ENCODE data around the gene NUB1. TPM values are rescaled to one million over a fixed set of nuclear protein-coding genes. Genes with fewer than 3 reads are reported as not detected.
A peak's percentile ranks its signal among the peaks of the same experiment; 100 is the strongest.

NUB1 gene
- total RNA-seq, 1 donor = 50.7 TPM

DNA sequence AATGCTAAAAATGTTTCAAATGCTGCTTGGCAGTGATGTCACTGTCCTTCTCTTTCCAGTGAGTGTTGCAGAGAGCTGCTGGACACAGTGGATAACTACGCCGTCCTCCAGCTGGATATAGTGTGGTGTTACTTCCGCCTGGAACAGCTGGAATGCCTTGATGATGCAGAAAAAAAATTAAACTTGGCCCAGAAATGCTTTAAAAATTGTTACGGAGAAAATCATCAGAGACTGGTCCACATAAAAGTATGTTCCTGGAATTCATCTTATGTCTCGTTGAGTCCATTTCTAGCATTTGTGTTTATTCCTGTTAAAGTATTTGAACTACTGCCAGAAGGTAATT is 25.2 kb downstream of the NUB1 start:
- no peak overlapping the region for H3K4me3 ChIP-seq (ENCODE audit: insufficient read depth, low read length)
- peaks cover 7% of the 10 kb centered on the region for H3K4me1 ChIP-seq (ENCODE audit: insufficient read depth, low read length)
- no peak overlapping the region for H3K4me2 ChIP-seq (ENCODE audit: insufficient read depth, low read length)
- no peak overlapping the region for H2AFZ ChIP-seq (ENCODE audit: low read length)
- no peaks in the 10 kb centered on the region for H4K20me1 ChIP-seq (ENCODE audit: insufficient read depth, low read length)
- peak overlapping the region; percentile 38 for H3K27ac ChIP-seq (ENCODE audit: low read depth, low read length)
- no peaks in the 10 kb centered on the region for H3K9me3 ChIP-seq (ENCODE audit: low read depth, low read length)
- H3K79me2 ChIP-seq (ENCODE audit: insufficient read depth, low read length) = no peaks in the 10 kb centered on the region
- H3K27me3 ChIP-seq (ENCODE audit: insufficient read depth, low read length) = no peaks in the 10 kb centered on the region
- TF ChIP-seq, protein P1, sequence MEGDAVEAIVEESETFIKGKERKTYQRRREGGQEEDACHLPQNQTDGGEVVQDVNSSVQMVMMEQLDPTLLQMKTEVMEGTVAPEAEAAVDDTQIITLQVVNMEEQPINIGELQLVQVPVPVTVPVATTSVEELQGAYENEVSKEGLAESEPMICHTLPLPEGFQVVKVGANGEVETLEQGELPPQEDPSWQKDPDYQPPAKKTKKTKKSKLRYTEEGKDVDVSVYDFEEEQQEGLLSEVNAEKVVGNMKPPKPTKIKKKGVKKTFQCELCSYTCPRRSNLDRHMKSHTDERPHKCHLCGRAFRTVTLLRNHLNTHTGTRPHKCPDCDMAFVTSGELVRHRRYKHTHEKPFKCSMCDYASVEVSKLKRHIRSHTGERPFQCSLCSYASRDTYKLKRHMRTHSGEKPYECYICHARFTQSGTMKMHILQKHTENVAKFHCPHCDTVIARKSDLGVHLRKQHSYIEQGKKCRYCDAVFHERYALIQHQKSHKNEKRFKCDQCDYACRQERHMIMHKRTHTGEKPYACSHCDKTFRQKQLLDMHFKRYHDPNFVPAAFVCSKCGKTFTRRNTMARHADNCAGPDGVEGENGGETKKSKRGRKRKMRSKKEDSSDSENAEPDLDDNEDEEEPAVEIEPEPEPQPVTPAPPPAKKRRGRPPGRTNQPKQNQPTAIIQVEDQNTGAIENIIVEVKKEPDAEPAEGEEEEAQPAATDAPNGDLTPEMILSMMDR (IDR thresholded peaks at IDR 0.05; ENCODE audit: extremely low read depth, low read depth, low read length) = no peak
- H3K36me3 ChIP-seq (ENCODE audit: insufficient read depth, low read length) = peaks cover 17% of the 10 kb centered on the region
- DNase-seq (ENCODE audit: insufficient read length, low spot score, missing footprints) = peak; percentile 81

DNA sequence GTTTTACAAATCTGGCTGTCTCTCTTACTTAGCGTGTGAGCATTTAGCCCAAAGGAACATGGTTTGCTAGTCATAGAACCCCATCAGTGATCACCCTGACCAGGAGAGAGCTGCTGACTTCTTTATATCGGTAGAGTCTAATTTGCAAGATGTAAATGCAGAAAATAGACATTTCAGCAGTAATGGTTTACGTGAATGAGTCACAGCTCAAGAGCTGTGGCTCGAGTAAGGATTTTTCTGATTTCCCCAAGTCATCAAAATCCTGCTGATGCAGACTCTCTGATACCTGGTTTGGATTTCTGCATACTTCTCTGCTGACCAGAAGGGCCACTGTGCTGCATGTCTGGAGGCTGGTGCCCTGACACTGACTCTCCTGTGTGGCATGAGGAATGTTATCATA is 25.7 kb downstream of the NUB1 start:
- H4K20me1 ChIP-seq (ENCODE audit: insufficient read depth, low read length) = no peaks in the 10 kb centered on the region
- no peak overlapping the region for H3K4me3 ChIP-seq (ENCODE audit: insufficient read depth, low read length)
- H3K79me2 ChIP-seq (ENCODE audit: insufficient read depth, low read length) = no peaks in the 10 kb centered on the region
- H3K9me3 ChIP-seq (ENCODE audit: low read depth, low read length) = no peaks in the 10 kb centered on the region
- H3K27me3 ChIP-seq (ENCODE audit: insufficient read depth, low read length) = no peaks in the 10 kb centered on the region
- H3K4me1 ChIP-seq (ENCODE audit: insufficient read depth, low read length) = peaks cover 7% of the 10 kb centered on the region
- H3K36me3 ChIP-seq (ENCODE audit: insufficient read depth, low read length) = peaks cover 17% of the 10 kb centered on the region
- peak; percentile 54 for DNase-seq (ENCODE audit: insufficient read length, low spot score, missing footprints)
- TF ChIP-seq, protein P1 (IDR thresholded peaks at IDR 0.05; ENCODE audit: extremely low read depth, low read depth, low read length) = no peak
- H3K4me2 ChIP-seq (ENCODE audit: insufficient read depth, low read length) = no peak overlapping the region
- H3K27ac ChIP-seq (ENCODE audit: low read depth, low read length) = peak overlapping the region; percentile 6
- no peak overlapping the region for H2AFZ ChIP-seq (ENCODE audit: low read length)

DNA sequence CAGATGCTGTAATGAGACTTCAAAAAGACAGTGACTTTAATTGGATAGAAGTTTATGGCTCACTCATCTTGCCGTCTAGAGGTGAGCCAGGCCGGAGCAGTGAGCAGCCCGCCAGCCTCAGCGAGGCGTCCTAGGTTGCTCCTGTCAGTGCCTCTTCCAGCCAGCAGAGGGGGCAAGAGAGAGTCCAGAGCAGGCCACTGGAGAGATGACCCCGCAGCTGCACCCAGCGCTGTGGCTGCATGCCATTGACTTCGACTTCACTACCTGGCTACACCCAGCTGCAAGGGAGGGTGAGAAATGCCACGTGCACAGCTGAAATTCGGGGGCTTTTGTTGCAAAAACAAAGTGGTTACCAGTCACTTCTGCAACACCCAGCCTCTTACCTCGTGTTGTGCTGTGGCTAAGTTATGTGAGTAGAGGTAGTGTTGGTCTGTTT is 26.5 kb downstream of the NUB1 start:
- Histone ChIP-seq H4K20me1 (ENCODE audit: insufficient read depth, low read length) (no peaks in the 10 kb centered on the region), H3K79me2 (ENCODE audit: insufficient read depth, low read length) (no peaks in the 10 kb centered on the region), H3K9me3 (ENCODE audit: low read depth, low read length) (no peaks in the 10 kb centered on the region), H3K36me3 (ENCODE audit: insufficient read depth, low read length) (peaks cover 21% of the 10 kb centered on the region), H3K4me1 (ENCODE audit: insufficient read depth, low read length) (peaks cover 7% of the 10 kb centered on the region), H3K4me2 (ENCODE audit: insufficient read depth, low read length) (no peak overlapping the region), H2AFZ (ENCODE audit: low read length) (no peak overlapping the region), H3K27me3 (ENCODE audit: insufficient read depth, low read length) (no peaks in the 10 kb centered on the region), H3K27ac (ENCODE audit: low read depth, low read length) (no peak overlapping the region), H3K4me3 (ENCODE audit: insufficient read depth, low read length) (no peak overlapping the region)
- TF ChIP-seq, protein P1 (IDR thresholded peaks at IDR 0.05; ENCODE audit: extremely low read depth, low read depth, low read length) = peak; percentile 97
- peak; percentile 95 for DNase-seq (ENCODE audit: insufficient read length, low spot score, missing footprints)

DNA sequence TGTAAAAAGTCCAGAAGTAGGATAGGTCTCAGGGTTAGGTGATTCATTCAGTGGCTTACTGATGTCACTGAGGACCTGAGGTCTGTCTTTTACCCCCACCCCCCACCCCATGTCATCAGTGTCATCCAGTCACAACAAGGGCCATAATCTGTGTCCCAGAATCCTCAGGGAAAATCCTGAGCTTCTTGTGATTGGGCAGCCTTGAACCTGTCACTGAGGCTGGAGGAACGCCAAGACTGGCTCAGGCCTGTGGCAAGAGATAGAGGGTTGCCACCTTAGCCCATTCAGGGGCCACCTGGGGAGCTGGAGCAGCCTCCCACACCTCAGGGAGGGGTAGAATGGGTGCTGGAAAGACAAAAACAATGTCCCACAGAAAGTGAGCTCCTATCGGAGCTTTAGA is 29.7 kb downstream of the NUB1 start:
- Histone ChIP-seq H3K4me3 (ENCODE audit: insufficient read depth, low read length) (no peak overlapping the region), H3K27me3 (ENCODE audit: insufficient read depth, low read length) (no peaks in the 10 kb centered on the region), H2AFZ (ENCODE audit: low read length) (no peak overlapping the region), H3K27ac (ENCODE audit: low read depth, low read length) (no peak overlapping the region), H3K9me3 (ENCODE audit: low read depth, low read length) (no peaks in the 10 kb centered on the region), H3K4me2 (ENCODE audit: insufficient read depth, low read length) (no peak overlapping the region), H3K4me1 (ENCODE audit: insufficient read depth, low read length) (peaks cover 7% of the 10 kb centered on the region), H4K20me1 (ENCODE audit: insufficient read depth, low read length) (no peaks in the 10 kb centered on the region), H3K79me2 (ENCODE audit: insufficient read depth, low read length) (no peaks in the 10 kb centered on the region), H3K36me3 (ENCODE audit: insufficient read depth, low read length) (peaks cover 27% of the 10 kb centered on the region)
- no peak for DNase-seq (ENCODE audit: insufficient read length, low spot score, missing footprints)
- TF ChIP-seq, protein P1 (IDR thresholded peaks at IDR 0.05; ENCODE audit: extremely low read depth, low read depth, low read length) = no peak
